Measurements from ENCODE around the gene CKMT2.

- TF ChIP-seq POLR2A (IDR thresholded peaks at IDR 0.05; ENCODE audit: low read depth) (no peak), EP300 (IDR thresholded peaks at IDR 0.05) (no peak), POLR2AphosphoS5 (IDR thresholded peaks at IDR 0.05) (no peak)
- TF ChIP-seq, protein P1, sequence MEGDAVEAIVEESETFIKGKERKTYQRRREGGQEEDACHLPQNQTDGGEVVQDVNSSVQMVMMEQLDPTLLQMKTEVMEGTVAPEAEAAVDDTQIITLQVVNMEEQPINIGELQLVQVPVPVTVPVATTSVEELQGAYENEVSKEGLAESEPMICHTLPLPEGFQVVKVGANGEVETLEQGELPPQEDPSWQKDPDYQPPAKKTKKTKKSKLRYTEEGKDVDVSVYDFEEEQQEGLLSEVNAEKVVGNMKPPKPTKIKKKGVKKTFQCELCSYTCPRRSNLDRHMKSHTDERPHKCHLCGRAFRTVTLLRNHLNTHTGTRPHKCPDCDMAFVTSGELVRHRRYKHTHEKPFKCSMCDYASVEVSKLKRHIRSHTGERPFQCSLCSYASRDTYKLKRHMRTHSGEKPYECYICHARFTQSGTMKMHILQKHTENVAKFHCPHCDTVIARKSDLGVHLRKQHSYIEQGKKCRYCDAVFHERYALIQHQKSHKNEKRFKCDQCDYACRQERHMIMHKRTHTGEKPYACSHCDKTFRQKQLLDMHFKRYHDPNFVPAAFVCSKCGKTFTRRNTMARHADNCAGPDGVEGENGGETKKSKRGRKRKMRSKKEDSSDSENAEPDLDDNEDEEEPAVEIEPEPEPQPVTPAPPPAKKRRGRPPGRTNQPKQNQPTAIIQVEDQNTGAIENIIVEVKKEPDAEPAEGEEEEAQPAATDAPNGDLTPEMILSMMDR (IDR thresholded peaks at IDR 0.05): no peak
Measured at GRCh38 chr5:81207009-81207408, 26.1 kb upstream of the CKMT2 start.
